GM12878 (cell line): Measurements from ENCODE around the gene CERCAM. TPM values are rescaled to one million over a fixed set of nuclear protein-coding genes. Genes with fewer than 3 reads are reported as not detected.

Source experiments
- ATAC-seq: fragments of 200-7000 bp; cut with Tn5 transposase; 3 replicates; pipeline ENCODE4 v1.9.1; 2020; ENCODE audit warnings: mild to moderate bottlenecking, moderate library complexity
- BruUV-seq: library from RNA; stranded (reverse); fragments of 400-500 nt; replicated peaks from 2 replicates; lab custom pipeline; 2021; lab: Mats Ljungman, UMichigan
- CTCF ChIA-PET: fragments of 300-600 bp; sonication (Branson Sonifier 250); formaldehyde crosslinking; extraction: SDS; loops from one replicate; lab custom pipeline; 2021; ENCODE audit warnings: inconsistent platforms; lab: Yijun Ruan, JAX
- POLR2A ChIA-PET: fragments of 350-600 bp; formaldehyde crosslinking; extraction: SDS; loops from one replicate; lab custom pipeline; 2021; ENCODE audit warnings: inconsistent platforms; lab: Charles Lee
- RAD21 ChIA-PET: fragments of 300-600 bp; sonication (Branson Sonifier 250); formaldehyde crosslinking; loops from one replicate; lab custom pipeline; 2023; ENCODE audit warnings: antibody characterized with exemption; ENCODE audit not compliant: unreplicated experiment; lab: Charles Lee
- SMC1A ChIA-PET: fragments of 300-600 bp; sonication (Branson Sonifier 250); formaldehyde crosslinking; loops from one replicate; lab custom pipeline; 2023; ENCODE audit not compliant: unreplicated experiment, uncharacterized antibody; lab: Charles Lee
- DNase-seq: peaks from one replicate; pipeline ENCODE4 v3.0.0-alpha.2; 2011; ENCODE audit warnings: low read depth, low spot score
- FAIRE-seq: peaks from 3 replicates; lab custom pipeline; 2011; peaks lifted over from hg19 to GRCh38; lab: Jason Lieb, UNC
- H2AFZ ChIP-seq: 2 replicates; pipeline ENCODE4 v1.6.0; 2011; ENCODE audit warnings: low read depth, low read length, control low read depth; ENCODE audit not compliant: control insufficient read depth
- H3K27ac ChIP-seq: 2 replicates; pipeline ENCODE4 v1.5.1; 2011; ENCODE audit warnings: control low read depth; ENCODE audit not compliant: control insufficient read depth, insufficient read depth
- H3K27me3 ChIP-seq, 2 experiments: replicated peaks in 1 of 2; 2 replicates each; pipeline versions ENCODE4 v1.6.0 to v1.6.1; 2011; ENCODE audit warnings: low read length in 1 of 2; ENCODE audit not compliant: control insufficient read depth in 2 of 2, insufficient read depth in 2 of 2
- H3K36me3 ChIP-seq, 2 experiments: 2 replicates each; pipeline ENCODE4 v1.5.1; 2011; ENCODE audit warnings: low read length in 1 of 2; ENCODE audit not compliant: control insufficient read depth in 2 of 2, insufficient read depth in 2 of 2
- H3K4me1 ChIP-seq: 2 replicates; pipeline ENCODE4 v1.6.1; 2011; ENCODE audit warnings: mild to moderate bottlenecking, low read length, moderate library complexity, mixed read lengths; ENCODE audit not compliant: control insufficient read depth, insufficient read depth
- H3K4me2 ChIP-seq: 2 replicates; pipeline ENCODE4 v1.6.0; 2011; ENCODE audit warnings: control low read depth; ENCODE audit not compliant: control insufficient read depth, insufficient read depth
- H3K4me3 ChIP-seq: fragments of 200-600 bp; sonication (generic); 2 replicates; pipeline ENCODE4 v1.5.1; 2016
- H3K79me2 ChIP-seq: 2 replicates; pipeline ENCODE4 v1.6.0; 2011; ENCODE audit warnings: low read length; ENCODE audit not compliant: control insufficient read depth, insufficient read depth
- H3K9ac ChIP-seq: 2 replicates; pipeline ENCODE4 v1.8.0; 2011; ENCODE audit warnings: low read length, control low read depth, mixed read lengths; ENCODE audit not compliant: control insufficient read depth, insufficient read depth
- H3K9me3 ChIP-seq: replicated peaks from 3 replicates; pipeline ENCODE4 v1.5.1; 2011; ENCODE audit warnings: mild to moderate bottlenecking, low read length; ENCODE audit not compliant: control insufficient read depth, insufficient read depth
- H4K20me1 ChIP-seq: 2 replicates; pipeline ENCODE4 v1.6.0; 2011; ENCODE audit not compliant: control insufficient read depth, insufficient read depth
- CREB1 ChIP-seq: IDR thresholded peaks from 2 replicates; pipeline ENCODE4 v1.6.1; 2012; ENCODE audit warnings: low read depth, mild to moderate bottlenecking, inconsistent platforms
- HCFC1 ChIP-seq: fragments of 150-350 bp; IDR thresholded peaks from 2 replicates; pipeline ENCODE4 v1.6.1; 2014; ENCODE audit warnings: low read length
- HDGF ChIP-seq: fragments of 450-650 bp; IDR thresholded peaks from 2 replicates; pipeline ENCODE4 v1.6.1; 2016; ENCODE audit warnings: antibody characterized with exemption
- MXI1 ChIP-seq: fragments of 150-350 bp; IDR thresholded peaks from 2 replicates; pipeline ENCODE4 v1.6.1; 2011; ENCODE audit warnings: low read depth, mild to moderate bottlenecking, inconsistent platforms, low read length, improper control_type of control experiment
- NR2F1 ChIP-seq: fragments of 450-650 bp; conservative IDR thresholded peaks from 2 replicates; pipeline ENCODE4 v1.6.1; 2017; ENCODE audit warnings: mild to moderate bottlenecking
- POLR2A ChIP-seq: IDR thresholded peaks from 2 replicates; pipeline ENCODE4 v1.6.1; 2011; ENCODE audit warnings: low read depth, mild to moderate bottlenecking, low read length
- RELA ChIP-seq: fragments of 450-650 bp; IDR thresholded peaks from 2 replicates; pipeline ENCODE4 v1.8.0; 2014; ENCODE audit warnings: borderline replicate concordance; ENCODE audit not compliant: partially characterized antibody
- SMARCA5 ChIP-seq: fragments of 450-650 bp; IDR thresholded peaks from 2 replicates; pipeline ENCODE4 v1.6.1; 2017; ENCODE audit warnings: mild to moderate bottlenecking
- SP1 ChIP-seq: IDR thresholded peaks from one replicate; pipeline ENCODE4 v1.6.1; 2011; ENCODE audit warnings: low read depth, low read length
- TAF1 ChIP-seq: IDR thresholded peaks from 2 replicates; pipeline ENCODE4 v1.6.1; 2011; ENCODE audit warnings: mild to moderate bottlenecking, low read depth, low read length, borderline replicate concordance
- WGBS: methylation state at CpG from one replicate; pipeline ENCODE4 v1.1.6; 2016; ENCODE audit warnings: low lambda C conversion rate; ENCODE audit not compliant: insufficient replicate concordance, insufficient coverage; ENCODE audit errors: missing lambda C conversion rate; 5-methylcytosine and 5-hydroxymethylcytosine counted together
- in situ Hi-C: fragments of 300-500 bp; cut with MboI; formaldehyde crosslinking; loops from 9 replicates; pipeline ENCODE4 v1.14.3; 2018; ENCODE audit warnings: mixed read lengths
- intact Hi-C: fragments of 100-400 bp; cut with micrococcal nuclease; formaldehyde crosslinking; loops from one replicate; pipeline ENCODE4 v1.14.2; 2022; ENCODE audit not compliant: unreplicated experiment
- polyA plus RNA-seq, 11 experiments: library from polyadenylated mRNA; depleted of rRNA in 4 of 11; unstranded in 6 of 11; stranded (reverse) in 5 of 11; fragments of >200 nt; fragmentation: Nextera tagmentation in 4 of 11; fragmentation: Illumina TruSeq in 1 of 11; extraction: Ambion mirVana in 4 of 11; extraction: Trizol in 1 of 11; gene quantifications; 1 replicate in 1 of 11; 2 replicates in 10 of 11; pipeline versions ENCODE4 v1.2.1 to v1.2.3, GENCODE V29; 2011 to 2016; ENCODE audit warnings: inconsistent platforms in 2 of 11, missing spikeins in 2 of 11, low read depth in 1 of 11
- total RNA-seq, 4 experiments: library from RNA; depleted of rRNA in 3 of 4; stranded (reverse); fragments of >200 nt in 3 of 4; fragmentation: Illumina TruSeq in 1 of 4; extraction: Trizol in 1 of 4; gene quantifications; 2 replicates each; pipeline versions ENCODE4 v1.2.1 to v1.2.3, GENCODE V29; 2013 to 2021
- TF ChIP-seq, protein P1 (sequence below): IDR thresholded peaks from 2 replicates; pipeline ENCODE4 v1.6.1; 2012; ENCODE audit warnings: low read depth, low read length, improper control_type of control experiment
- TF ChIP-seq, protein P2 (sequence below): fragments of 450-650 bp; IDR thresholded peaks from 2 replicates; pipeline ENCODE4 v1.6.1; 2017; ENCODE audit warnings: antibody characterized with exemption, mild to moderate bottlenecking, moderate library complexity
- TF ChIP-seq, protein P3 (sequence below): fragments of 450-650 bp; IDR thresholded peaks from 2 replicates; pipeline ENCODE4 v1.6.1; 2018; ENCODE audit warnings: borderline replicate concordance, mild to moderate bottlenecking; ENCODE audit not compliant: partially characterized antibody
- TF ChIP-seq, protein P4 (sequence below), 3 experiments: IDR thresholded peaks in 2 of 3; conservative IDR thresholded peaks in 1 of 3; 2 replicates each; pipeline ENCODE4 v1.5.1; 2011; ENCODE audit warnings: low read depth in 3 of 3, low read length in 3 of 3, mild to moderate bottlenecking in 3 of 3, control low read depth in 2 of 3, moderate library complexity in 2 of 3, inconsistent platforms in 1 of 3, mixed read lengths in 1 of 3; ENCODE audit not compliant: control insufficient read depth in 2 of 3, insufficient read depth in 1 of 3; ENCODE audit errors: extremely low read depth in 1 of 3

Gene CERCAM
- total and polyA plus RNA-seq, 10 of the 15 experiments (the other 5 are each of a cell fraction or from before 2014, with no cell fraction given): 0.05 to 6.7 (median 0.71) TPM

DNA sequence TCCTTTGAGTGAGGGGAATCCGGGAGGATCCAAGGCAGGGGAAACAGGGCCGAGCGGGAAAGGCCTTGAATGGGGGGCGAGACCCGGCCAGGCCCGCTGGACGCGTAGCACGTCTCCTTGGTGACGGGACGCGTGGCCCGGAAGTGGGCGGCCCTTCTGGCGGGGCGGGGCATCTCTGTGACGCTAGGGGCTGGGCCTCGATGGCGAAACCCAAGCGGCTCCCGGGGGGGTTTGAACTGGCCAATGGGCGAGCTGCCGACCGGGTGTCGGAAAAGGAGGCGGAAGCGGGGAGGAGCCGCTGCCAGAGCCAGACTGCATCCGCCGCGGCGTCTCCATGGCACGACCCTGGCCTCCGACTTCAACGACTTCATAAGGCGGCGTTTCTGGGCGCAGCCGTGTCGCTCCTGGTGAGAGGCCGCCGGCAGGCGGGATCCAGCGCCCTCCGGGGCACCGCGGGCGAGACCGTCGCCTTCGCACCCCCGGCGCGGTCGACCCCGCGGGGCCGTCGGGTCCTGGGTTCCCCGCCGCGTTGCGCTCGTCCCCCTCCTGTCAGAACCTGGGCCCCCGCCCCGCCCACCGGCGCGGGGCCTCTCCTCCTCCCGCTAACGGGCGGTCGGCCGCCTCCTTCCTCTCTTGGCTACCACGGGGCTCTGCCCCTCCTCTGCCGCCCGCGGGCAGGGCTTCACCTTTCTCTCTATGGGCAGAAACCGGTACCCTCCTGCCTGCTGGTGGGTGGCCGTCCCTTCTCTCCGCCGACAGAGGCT is 35.4 kb downstream of the CERCAM start, which contains the start of gene ODF2:
Gene ODF2, plus strand, starts transcription at position 158 of the 764 bp plus-strand sequence. Its CDS starts 86 bp downstream, at position 244.
- peak; percentile 95 for ATAC-seq
- peak within 1 kb of the TSS; percentile 78 for H3K9ac ChIP-seq
- peak within 1 kb of the TSS; percentile 56 for H3K4me2 ChIP-seq
- peak within 1 kb of the TSS; percentile 96 for H2AFZ ChIP-seq
- under 1% methylated on average over 61 of the region's 82 CpGs for WGBS
- H3K4me3 ChIP-seq: peak within 1 kb of the TSS; percentile 92
- ChIA-PET CTCF (interaction anchor here (1.0 to 1.7 kb wide), 2 partner anchors 17 to 36 kb away, joined by 3 to 4 read pairs; partner anchors contain the start of gene CERCAM), RAD21 (interaction anchor here (1.0 to 1.3 kb wide), 2 partner anchors 94 to 362 kb away, joined by 3 read pairs; partner anchors contain the start of gene ENDOG), POLR2A (interaction anchor here (0.6 to 1.0 kb wide), 3 partner anchors 48 to 114 kb away, joined by 3 to 5 read pairs (median 3); partner anchors contain the start of genes GLE1 and SPTAN1), SMC1A (interaction anchor here (0.6 to 0.9 kb wide), 2 partner anchors 13 to 17 kb away, joined by 3 read pairs; no protein-coding TSS in a partner anchor)
- H3K4me1 ChIP-seq: peaks cover 3% of the 10 kb centered on the region; the same call in 1 of the 2 replicates
- peaks cover 7 to 12% of the 10 kb centered on the region in 2 experiments; a peak in 3 of 4 replicates for H3K36me3 ChIP-seq
- H3K9me3 ChIP-seq: no peaks in the 10 kb centered on the region
- peak; percentile 73 for DNase-seq
- no peaks in the 10 kb centered on the region; a peak in 1 of 4 replicates for H3K27me3 ChIP-seq
- in situ Hi-C loops: no loop called here
- BruUV-seq: no TSS peak
- FAIRE-seq: peak; percentile 96
- peak within 1 kb of the TSS; percentile 76 for H3K27ac ChIP-seq
- H3K79me2 ChIP-seq: peaks cover 12% of the 10 kb centered on the region
- no peaks in the 10 kb centered on the region for H4K20me1 ChIP-seq
- intact Hi-C loops: no loop called here
- TF ChIP-seq TAF1 (peak; percentile 52; the same call in 1 of the 2 replicates), SP1 (peak; percentile 85), MXI1 (peak; percentile 89), RELA (peak; percentile 22), SMARCA5 (peak; percentile 60; the same call in 1 of the 2 replicates), HCFC1 (no peak; the same call in none of the 2 replicates), NR2F1 (peak; percentile 64), HDGF (peak; percentile 82; the same call in 1 of the 2 replicates), CREB1 (peak; percentile 93), POLR2A (peak; percentile 91)
- TF ChIP-seq, protein P1, sequence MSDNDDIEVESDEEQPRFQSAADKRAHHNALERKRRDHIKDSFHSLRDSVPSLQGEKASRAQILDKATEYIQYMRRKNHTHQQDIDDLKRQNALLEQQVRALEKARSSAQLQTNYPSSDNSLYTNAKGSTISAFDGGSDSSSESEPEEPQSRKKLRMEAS: peak; percentile 78; the same call in 1 of the 2 replicates
- TF ChIP-seq, protein P2, sequence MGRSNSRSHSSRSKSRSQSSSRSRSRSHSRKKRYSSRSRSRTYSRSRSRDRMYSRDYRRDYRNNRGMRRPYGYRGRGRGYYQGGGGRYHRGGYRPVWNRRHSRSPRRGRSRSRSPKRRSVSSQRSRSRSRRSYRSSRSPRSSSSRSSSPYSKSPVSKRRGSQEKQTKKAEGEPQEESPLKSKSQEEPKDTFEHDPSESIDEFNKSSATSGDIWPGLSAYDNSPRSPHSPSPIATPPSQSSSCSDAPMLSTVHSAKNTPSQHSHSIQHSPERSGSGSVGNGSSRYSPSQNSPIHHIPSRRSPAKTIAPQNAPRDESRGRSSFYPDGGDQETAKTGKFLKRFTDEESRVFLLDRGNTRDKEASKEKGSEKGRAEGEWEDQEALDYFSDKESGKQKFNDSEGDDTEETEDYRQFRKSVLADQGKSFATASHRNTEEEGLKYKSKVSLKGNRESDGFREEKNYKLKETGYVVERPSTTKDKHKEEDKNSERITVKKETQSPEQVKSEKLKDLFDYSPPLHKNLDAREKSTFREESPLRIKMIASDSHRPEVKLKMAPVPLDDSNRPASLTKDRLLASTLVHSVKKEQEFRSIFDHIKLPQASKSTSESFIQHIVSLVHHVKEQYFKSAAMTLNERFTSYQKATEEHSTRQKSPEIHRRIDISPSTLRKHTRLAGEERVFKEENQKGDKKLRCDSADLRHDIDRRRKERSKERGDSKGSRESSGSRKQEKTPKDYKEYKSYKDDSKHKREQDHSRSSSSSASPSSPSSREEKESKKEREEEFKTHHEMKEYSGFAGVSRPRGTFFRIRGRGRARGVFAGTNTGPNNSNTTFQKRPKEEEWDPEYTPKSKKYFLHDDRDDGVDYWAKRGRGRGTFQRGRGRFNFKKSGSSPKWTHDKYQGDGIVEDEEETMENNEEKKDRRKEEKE: no peak
- TF ChIP-seq, protein P3, sequence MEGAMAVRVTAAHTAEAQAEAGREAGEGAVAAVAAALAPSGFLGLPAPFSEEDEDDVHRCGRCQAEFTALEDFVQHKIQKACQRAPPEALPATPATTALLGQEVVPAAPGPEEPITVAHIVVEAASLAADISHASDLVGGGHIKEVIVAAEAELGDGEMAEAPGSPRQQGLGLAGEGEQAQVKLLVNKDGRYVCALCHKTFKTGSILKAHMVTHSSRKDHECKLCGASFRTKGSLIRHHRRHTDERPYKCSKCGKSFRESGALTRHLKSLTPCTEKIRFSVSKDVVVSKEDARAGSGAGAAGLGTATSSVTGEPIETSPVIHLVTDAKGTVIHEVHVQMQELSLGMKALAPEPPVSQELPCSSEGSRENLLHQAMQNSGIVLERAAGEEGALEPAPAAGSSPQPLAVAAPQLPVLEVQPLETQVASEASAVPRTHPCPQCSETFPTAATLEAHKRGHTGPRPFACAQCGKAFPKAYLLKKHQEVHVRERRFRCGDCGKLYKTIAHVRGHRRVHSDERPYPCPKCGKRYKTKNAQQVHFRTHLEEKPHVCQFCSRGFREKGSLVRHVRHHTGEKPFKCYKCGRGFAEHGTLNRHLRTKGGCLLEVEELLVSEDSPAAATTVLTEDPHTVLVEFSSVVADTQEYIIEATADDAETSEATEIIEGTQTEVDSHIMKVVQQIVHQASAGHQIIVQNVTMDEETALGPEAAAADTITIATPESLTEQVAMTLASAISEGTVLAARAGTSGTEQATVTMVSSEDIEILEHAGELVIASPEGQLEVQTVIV: peak; percentile 78
- TF ChIP-seq, protein P4, sequence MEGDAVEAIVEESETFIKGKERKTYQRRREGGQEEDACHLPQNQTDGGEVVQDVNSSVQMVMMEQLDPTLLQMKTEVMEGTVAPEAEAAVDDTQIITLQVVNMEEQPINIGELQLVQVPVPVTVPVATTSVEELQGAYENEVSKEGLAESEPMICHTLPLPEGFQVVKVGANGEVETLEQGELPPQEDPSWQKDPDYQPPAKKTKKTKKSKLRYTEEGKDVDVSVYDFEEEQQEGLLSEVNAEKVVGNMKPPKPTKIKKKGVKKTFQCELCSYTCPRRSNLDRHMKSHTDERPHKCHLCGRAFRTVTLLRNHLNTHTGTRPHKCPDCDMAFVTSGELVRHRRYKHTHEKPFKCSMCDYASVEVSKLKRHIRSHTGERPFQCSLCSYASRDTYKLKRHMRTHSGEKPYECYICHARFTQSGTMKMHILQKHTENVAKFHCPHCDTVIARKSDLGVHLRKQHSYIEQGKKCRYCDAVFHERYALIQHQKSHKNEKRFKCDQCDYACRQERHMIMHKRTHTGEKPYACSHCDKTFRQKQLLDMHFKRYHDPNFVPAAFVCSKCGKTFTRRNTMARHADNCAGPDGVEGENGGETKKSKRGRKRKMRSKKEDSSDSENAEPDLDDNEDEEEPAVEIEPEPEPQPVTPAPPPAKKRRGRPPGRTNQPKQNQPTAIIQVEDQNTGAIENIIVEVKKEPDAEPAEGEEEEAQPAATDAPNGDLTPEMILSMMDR (IDR thresholded peaks at IDR 0.05 in 2 of 3, conservative IDR thresholded peaks at IDR 0.05 in 1 of 3; ENCODE audit: control insufficient read depth in 2 of 3, extremely low read depth in 1 of 3, insufficient read depth in 1 of 3, low read depth in 3 of 3, low read length in 3 of 3): 0 out of 6 replicates have a peak, but pooled peaks of 1 of the 3 experiments have one; percentile 1
